Activated T-helper 1 cell treated with Interleukin-2 at 50 U/mL for 16 hours (primary cell): Measurements from ENCODE around the gene CAPNS2.
"Not testable (repeated sequence)": the region's sequence is repeated elsewhere in the genome, so short reads cannot be mapped to it uniquely, and the experiment has no call there.

ENCODE experiments used
- DNase-seq: peaks from one replicate; pipeline ENCODE4 v3.0.0-alpha.2; 2020; ENCODE audit warnings: low read depth

The CAPNS2 gene

GRCh38 chr16:55568207-55568606 lies 1.7 kb downstream of the CAPNS2 start:
- DNase-seq: no peak

- no peak for DNase-seq
Measured at GRCh38 chr16:55569025-55569424, 2.5 kb downstream of the CAPNS2 start.

- DNase-seq: no peak
Measured at GRCh38 chr16:55570159-55570558, 3.7 kb downstream of the CAPNS2 start.

- DNase-seq: no peak
Measured at GRCh38 chr16:55571191-55571897, 4.9 kb downstream of the CAPNS2 start.

- no peak for DNase-seq
Measured at GRCh38 chr16:55572439-55572838, 6.0 kb downstream of the CAPNS2 start.

GRCh38 chr16:55574811-55575210 lies 8.3 kb downstream of the CAPNS2 start:
- no peak for DNase-seq

DNA sequence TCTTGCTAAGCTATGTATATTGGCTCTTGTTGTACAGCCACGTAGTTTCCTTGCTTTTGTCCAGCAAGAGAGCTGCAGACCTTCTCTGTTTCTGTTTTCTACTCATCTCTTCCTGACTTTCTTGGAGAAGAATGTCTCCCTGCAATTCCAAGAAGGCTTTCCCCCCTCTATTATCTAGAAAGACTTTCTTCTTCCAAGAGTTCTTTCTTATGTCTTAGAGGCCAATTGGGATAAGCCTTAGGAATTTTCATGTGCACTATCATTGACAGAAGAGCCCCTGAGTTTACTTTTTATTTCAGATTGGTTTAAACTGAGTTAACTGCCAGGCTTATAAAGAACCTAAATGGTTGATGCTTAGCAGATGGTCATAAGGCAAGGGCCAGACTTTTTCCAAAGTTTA lies 9.0 kb downstream of the CAPNS2 start:
- no peak for DNase-seq

DNA sequence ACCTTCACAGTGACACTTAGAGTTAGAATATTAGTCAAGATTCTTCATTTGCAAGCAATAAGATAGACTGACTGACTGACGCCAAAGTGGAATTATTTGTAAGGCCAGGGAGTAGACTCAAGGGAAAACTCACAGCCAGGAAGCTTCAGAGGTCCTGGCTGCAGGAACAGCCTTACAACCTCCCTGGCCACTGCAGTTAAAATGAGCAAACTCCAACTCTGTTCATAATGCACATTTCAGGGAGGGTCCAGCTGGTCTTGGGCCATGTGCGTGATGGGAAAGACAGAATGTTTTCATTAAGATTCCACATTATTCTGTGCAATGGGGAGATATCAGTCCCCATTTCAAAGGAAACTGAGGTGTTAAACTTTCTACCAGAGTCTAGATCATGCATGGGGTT lies 9.9 kb downstream of the CAPNS2 start:
- no peak for DNase-seq

DNA sequence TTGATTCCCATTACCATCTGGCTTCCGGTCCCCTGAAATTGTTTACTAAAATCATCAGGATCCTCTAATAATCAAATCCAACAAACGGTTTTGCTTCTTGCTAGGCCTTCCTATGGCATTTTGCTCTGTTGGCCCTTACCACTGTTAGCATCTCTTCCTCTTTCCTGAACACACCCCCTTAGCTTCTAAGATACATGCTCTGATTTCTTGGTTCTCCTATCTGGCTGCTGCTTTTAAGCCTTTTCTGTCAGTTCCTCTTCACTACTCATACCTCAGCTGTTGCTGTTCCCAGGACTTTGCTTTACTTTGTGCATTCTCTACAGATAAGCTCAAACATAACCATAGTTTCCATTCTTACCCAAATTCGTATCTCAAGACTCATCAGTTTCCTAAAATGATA lies 11.4 kb downstream of the CAPNS2 start:
- DNase-seq: no peak

DNA sequence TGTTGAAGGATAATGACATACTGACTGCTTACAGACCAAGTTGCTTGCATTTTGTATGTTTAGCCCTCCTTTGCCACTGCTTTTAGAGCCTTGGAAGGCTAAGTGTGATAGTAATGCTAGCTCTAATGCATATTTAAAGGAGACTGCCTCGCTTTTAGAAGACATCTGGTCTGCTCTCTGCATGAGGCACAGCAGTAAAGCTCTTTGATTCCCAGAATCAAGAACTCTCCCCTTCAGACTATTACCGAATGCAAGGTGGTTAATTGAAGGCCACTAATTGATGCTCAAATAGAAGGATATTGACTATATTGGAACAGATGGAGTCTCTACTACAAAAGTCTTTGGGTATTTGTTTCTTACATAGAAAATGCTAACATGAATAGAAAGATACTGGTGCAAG lies 19.1 kb downstream of the CAPNS2 start:
- no peak for DNase-seq

- no peak for DNase-seq
Measured at GRCh38 chr16:55588799-55589198, 22.3 kb downstream of the CAPNS2 start.

DNA sequence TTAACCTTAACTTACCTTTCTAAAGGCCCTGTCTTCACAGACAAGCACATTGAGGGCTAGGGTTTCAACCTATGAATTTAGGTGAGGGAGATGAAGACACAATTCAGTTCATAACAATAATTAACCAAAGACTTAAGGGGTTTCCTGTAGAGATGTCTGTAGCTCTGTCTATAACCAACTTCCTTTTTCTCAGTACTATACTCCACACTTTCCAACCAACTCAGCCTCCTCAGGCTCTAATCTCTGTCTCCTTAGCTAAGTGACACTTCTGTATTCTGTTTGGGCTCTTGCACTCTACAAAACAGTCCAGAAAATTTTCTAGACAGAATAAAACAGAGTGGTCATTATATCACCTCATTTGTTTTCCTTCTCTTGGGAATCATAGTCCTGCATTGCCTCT lies 25.8 kb downstream of the CAPNS2 start:
- no peak for DNase-seq

DNA sequence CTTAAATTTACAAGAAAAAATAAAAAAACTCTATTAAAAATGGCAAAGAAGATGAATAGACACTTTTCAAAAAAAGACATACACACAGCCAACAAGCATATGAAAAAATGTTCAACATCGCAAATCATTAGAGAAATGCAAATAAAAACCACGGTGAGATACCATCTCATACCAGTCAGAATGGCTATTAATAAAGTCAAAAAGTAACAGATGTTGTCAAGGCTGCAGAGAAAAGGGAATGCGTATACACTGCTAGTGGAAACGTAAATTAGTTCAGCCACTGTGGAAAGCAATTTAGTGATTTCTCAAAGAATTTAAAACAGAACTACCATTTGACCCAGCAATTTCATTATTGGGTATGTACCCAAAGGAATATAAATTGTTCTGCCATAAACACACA lies 31.4 kb downstream of the CAPNS2 start:
- no peak for DNase-seq

DNA sequence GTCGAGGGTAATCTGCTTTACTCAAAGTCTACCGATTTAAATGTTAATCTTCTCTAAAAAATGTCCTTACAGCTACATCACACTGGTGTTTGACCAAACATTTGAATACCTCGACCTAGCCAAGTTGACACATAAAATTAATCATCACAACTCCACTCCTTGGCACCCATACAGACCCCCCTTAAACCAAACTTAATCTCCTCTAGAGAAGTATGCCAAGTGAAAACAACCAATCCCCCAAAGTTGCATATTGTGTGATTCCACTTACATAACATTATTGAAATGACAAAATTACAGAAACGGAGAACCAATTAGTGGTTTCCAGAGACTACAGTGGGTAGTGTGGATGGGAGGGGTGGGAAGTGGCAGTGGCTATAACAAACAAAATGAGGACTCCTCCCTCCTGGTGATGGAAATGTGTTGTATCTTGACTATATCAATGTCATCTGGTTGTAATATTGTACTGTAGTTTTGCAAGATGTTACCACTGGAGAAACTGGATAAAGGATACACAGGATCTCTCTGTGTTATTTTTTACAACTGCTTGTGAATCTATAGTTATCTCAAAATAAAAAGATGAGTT lies 39.4 kb downstream of the CAPNS2 start:
- DNase-seq: no peak

DNA sequence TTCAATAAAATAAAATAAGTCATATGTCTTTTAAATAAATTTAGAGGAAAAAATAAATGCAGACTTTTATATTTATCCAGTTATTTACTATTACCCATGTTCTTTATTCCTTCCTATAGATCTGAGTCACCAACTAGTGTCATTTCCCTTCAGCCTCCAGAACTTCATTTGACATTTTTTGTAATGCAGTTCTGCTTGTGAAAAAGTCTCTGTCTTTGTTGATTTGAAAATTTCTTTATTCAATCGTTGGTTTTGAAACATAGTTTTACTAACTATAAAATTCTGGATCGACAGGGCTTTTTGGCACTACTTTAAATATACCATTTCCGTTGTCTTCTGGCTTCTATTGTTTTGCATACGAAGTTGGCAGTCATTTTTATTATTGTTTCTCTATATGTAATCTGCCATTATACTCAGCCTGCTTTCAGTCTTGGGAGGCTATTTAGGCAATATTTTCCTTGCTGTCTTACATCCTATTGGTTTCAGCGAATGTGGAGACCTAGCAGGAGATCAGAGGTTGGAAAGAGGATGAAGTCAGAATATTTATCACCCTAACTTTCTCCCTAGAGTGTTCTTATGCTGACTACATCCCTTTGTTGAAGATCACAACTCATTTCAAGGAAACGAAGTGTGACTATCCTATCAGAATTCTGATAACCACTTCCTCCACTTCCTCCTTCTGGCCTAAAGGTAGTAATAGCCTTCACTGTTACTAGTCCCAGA lies 47.3 kb downstream of the CAPNS2 start:
- DNase-seq: no peak

- no peak for DNase-seq
Measured at GRCh38 chr16:55615071-55615470, 48.6 kb downstream of the CAPNS2 start.

- not testable (repeated sequence) for DNase-seq
Measured at GRCh38 chr16:55615670-55616069, 49.2 kb downstream of the CAPNS2 start.
